CMK (cell line): ENCODE measurements around the gene SKI.
"Not testable (repeated sequence)": the region's sequence is repeated elsewhere in the genome, so short reads cannot be mapped to it uniquely, and the experiment has no call there.

Experiments used
- DNase-seq: peaks from one replicate; pipeline ENCODE4 v3.0.0-alpha.2; 2010; ENCODE audit warnings: low read depth

The SKI gene

GRCh38 chr1:2320006-2320405, 91.9 kb downstream of the SKI start:
- DNase-seq, result no peak

DNA sequence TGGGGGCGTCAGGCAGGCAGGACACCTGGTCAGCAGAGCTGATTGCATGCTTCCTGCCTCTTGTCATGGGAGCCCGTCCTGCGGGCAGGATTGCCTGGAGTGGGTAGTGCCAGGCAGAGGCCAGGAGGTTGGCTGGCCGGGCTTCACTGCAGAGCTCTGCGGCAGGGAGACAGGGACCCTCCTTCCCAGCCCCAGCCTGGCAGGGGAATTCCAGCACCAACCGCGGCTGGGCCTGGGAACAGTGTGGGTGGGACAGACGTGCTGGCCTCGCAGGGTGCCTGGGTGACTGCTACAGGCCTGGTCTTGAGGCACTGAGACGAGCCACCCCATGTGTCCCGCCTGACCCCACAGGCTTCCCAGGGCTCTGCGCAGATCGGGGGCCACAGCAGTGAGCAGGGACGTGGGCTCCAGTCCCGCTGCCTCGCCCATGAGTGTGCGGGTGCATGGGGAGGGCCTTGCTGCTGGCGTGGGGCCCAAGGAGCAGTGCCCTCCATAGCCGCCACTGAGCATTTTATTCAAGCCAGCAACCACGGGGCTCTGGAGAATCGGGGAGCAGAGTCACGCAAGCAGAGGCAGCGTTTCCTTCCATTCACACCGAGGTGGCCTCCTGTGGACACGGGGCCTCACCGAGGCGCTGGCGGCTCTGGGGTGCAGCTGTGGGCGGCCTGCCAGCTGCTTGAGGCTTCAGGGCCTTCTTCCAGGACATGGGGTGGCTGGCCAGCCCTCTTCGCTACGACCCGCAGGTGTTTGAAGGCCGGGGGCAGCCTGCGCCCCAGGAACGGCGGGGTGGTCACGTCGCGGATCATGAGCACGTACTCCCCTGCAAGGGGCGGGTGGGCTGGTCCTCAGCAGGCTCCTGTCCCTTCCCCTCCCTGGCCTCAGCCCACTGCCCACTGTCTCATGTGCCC, 92.9 kb downstream of the SKI start:
- DNase-seq, result no peak

GRCh38 chr1:2322065-2322571, 94.0 kb downstream of the SKI start:
- no peak for DNase-seq

DNA sequence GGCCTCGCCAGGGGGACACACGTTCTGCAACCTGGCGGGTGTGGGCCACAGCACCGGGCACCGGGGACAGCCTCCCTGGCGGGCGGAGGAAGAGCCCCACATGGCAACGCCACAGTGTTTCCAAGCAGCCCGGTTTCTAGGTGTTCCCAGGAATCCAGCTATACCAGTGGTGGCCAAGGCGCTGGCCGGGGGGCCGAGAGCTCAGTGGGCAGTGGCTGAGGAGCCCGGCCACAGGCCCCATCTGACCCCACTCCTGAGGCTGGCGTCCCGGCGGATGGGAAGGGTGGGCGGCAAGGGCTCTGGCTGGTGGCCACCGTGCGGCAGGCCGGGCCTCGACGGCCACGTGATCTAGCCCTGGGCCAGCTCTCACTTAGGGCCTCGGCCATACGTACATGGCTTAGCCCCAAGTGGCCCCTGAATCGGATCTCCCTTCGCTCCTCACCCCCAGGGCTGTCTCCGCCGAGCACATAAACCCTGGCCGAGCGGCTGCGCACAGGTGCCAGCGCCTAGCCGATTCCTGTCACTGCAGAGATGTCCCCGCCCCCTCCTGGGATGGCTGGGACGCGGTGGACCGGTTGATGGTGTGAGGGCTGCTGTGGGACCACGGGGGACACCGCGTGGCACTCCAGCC, 94.6 kb downstream of the SKI start:
- no peak for DNase-seq

GRCh38 chr1:2323451-2323974, 95.4 kb downstream of the SKI start:
- DNase-seq, result no peak

DNA sequence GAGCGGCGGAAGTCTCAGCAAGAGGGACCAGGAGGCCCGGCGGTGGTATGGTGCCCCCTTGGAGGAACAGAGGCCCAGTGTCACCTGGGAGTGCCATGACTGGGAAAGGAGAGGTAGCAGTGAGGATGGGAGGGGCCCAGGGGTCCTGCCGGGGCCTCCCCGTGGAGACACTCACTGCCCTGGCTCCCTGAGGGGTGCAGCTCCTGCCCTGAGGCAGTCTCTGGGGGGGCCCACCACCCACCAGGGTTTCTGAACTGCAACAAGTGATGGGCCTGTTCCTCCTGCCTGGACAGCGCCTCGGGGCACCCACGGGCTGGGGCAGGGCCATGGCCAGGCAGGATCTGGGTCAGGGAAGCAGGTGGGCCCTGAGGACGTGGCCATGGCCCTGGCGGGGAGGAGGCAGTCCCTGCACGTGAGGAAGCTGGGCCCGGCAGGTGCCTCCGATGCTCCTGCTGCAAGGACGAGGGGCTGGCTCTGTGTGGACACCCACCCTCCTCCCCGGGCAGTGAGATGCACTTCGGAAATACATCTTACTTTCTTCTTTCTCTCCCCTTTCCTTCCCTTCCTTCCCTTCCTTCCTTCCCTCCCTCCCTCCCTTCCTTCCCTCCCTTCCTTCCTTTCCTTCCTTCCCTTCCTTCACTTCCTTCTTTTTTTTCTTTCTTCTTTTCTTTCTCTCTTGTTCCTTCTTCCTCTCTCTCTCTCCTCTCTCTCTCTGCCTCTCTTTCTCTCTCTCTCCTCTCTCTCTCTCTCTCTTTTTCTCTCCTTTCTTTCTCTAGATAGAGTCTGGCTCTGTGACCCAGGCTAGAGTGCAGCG, 96.6 kb downstream of the SKI start:
- no peak for DNase-seq

GRCh38 chr1:2326524-2326923, 98.4 kb downstream of the SKI start:
- DNase-seq, result no peak

DNA sequence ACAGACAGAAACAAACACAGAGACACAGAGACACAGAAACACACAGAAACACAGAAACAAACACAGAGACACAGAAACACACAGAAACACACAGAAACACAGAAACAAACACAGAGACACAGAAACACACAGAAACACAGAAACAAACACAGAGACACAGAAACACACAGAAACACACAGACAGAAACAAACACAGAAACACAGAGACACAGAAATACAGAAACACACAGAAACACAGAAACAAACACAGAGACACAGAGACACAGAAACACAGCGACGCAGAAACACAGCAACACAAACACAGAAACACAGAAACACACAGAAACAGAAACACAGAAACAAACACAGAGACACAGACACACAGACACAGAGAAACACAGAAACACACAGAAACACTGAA, 99.0 kb downstream of the SKI start:
- not testable (repeated sequence) for DNase-seq

DNA sequence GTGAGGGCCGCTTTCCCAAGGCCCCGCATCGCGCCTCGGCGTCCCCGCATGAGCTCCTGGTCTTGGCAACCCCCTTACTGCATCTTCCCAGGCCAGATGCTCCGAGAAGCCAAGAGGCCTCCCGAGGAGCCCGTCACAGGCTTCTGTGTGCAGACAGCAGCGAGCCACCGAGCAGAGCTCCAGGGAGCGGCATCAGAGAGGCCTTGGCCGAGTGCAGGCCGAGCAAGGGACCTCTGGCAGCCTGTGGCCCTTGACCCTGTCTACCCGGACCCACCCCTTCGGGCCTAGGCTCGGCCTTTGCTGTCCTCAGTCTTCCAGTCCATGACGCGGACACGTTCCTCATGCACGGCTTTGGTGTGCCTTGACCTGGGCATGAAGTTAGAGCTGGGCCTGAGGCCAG, 99.7 kb downstream of the SKI start:
- no peak for DNase-seq

GRCh38 chr1:2328676-2329455, 100.7 kb downstream of the SKI start:
- DNase-seq, result no peak

GRCh38 chr1:2330035-2330434, 101.9 kb downstream of the SKI start:
- DNase-seq, result no peak

- no peak for DNase-seq
Observed at GRCh38 chr1:2330519-2331199, 102.5 kb downstream of the SKI start.

GRCh38 chr1:2331200-2331544, 103.1 kb downstream of the SKI start:
- no peak for DNase-seq

DNA sequence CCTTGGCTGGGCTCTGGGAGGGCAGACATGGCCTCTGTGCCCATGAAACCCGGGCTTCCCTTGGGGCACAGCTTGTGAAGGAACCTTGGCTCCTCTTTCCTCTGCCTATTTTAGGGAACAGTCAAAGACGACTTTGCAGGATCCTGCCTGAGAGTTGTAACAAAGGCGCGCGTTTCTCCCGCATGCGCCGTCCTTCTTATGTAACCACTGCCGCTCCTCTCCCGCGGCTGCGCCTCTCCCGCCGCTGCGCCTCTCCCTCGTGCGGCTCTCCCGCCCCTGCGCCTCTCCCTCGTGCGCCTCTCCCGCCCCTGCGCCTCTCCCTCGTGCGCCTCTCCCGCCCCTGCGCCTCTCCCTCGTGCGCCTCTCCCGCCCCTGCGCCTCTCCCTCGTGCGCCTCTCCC, 103.5 kb downstream of the SKI start:
- not testable (repeated sequence) for DNase-seq

- no peak for DNase-seq
Observed at GRCh38 chr1:2334366-2334765, 106.2 kb downstream of the SKI start.

DNA sequence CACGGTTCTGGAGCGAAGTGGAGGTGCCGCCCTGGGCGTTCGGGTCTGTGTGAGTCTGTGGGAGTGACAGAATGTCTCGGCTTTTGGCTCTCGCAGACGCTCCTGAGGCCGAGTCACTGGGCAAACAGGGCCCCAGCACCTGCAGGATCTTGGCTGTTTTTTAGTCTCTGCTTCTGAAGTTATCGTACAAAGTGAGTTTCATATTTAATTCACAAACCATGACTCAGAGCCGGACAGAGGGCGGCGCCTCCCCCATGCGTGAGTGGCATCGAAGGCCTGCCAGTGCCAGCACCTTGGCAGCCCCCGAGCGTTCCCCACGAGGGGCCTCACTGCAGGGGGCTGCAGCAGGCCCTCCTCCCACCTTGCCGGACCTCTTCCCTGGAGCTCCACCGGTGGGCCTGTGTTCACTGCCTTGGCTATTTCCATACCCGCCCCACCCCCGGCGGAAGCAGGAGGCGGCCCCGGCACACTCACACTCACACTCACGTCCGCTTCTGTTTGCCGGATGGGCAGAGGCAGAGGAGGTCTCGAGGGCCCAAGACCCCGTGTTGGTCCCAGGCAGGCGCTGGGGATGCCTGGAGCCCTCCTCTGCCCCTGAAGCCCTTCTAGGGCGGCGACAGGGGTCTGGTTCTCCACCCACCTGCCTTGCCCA, 106.9 kb downstream of the SKI start:
- peak; percentile 58 for DNase-seq

DNA sequence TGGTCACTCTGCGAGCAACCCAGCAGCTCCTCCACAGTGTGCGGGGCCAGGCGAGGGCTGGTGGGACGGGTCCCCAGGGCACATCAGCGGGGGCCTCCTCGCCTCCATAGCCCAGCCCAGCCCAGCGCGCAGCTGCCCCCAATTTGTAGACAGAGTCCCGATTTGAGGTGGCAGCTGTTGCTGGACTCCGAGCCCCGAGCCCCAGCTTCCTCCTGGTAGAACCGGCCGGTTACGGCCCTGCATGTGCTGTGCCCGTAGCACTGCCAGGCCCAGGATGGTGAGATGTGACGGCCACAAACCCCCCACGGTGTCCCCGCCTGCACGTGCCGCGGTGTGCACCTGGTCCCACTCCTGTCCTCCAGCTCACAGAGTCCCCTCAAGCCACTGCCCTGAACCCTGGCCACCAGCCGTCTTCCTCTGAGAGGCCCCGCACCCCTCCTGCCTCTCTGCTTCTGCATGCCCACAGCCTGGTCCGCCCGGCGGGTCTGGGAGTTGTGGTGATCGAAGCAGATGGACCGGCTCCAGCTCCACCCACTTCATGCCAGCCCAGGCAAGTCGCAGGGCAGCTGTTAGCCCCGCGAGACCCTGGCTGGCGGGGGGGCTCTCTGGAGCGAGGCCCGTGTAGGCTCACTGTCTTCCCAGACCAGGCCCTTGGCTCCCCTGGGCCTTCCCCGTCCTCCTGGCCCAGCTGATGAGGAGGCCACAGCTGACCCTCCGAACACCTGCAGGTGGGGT, 107.8 kb downstream of the SKI start:
- DNase-seq, result no peak

DNA sequence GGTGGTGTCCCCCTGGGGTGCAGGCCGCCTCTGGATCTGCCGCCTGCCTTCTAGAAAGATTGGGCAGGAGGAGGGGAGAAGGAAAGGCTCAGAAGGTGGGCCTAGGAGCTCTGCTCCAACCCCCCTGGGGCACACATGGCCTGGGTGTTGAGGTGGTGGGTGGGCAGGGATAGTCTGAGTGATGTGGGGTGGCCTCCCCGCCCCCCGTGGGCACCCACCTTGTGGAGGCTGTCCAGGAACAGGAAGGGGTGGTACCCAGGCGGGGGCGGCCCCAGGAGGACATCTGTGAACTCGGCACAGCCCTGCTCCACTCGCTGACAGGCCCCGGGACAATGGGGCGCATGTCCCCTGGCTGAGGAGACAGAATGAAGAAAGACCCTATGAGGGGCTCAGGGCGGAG, 108.4 kb downstream of the SKI start:
- DNase-seq, result no peak

DNA sequence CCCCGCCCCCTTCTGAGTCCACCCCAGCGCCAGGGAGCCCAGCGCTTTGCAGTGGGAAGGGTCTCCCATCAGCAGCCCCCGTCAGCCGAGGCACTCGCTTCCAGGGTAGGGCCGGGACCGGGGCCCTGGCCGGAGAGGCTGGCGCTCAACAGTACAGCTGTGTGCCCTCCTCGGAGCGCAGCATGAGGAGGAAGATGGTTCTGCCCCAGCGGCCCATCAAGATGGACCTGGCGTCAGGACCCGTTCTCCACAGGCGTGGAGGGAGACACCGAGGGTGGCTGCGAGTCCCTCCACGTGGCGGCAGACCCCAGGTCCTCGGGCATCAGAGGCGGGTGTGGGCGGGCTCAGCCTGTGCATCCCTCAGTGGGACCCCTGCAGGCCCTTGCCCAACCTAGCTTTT, 109.0 kb downstream of the SKI start:
- no peak for DNase-seq

- DNase-seq, result no peak
Observed at GRCh38 chr1:2337501-2337900, 109.4 kb downstream of the SKI start.
